Mesenteric fat pad (tissue), 1 donor: Measurements from ENCODE around the gene VAV3. TPM values are rescaled to one million over a fixed set of nuclear protein-coding genes. Genes with fewer than 3 reads are reported as not detected.

Experiments
- DNase-seq: peaks from one replicate; pipeline ENCODE4 v3.0.0-alpha.2; 2020; ENCODE audit warnings: low spot score
- total RNA-seq: library from RNA; stranded (reverse); fragmentation: NEBNext Ultra II Directional; extraction: Animal tissue kit (Norgen Biotek cat#: 25700); gene quantifications from one replicate; pipeline ENCODE4 v1.2.1, GENCODE V29; 2021
- donor health status: DM: yes; HTN: yes; CAD: no.

The VAV3 gene
- total RNA-seq, 1 donor from 2014 or later: 11.4 TPM

DNA sequence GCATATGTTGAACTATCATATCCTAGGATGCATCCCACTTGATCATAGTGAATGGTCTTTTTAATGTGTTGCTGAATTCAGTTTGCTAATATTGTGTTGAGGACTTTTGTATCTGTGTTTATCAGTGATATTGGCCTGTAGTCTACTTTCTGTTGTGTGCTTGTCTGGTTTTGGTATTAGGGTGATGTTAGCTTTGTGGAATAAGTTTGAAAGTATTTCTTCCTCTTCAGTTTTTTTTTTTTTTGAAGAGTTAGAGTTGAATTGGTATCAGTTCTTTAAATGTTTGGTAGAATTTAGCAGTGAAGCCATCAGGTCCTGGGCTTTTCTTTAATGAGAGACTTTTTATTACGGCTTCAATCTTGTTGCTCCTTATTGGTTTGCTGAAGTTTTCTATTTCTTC lies 162.3 kb downstream of the VAV3 start:
- DNase-seq: no peak

DNA sequence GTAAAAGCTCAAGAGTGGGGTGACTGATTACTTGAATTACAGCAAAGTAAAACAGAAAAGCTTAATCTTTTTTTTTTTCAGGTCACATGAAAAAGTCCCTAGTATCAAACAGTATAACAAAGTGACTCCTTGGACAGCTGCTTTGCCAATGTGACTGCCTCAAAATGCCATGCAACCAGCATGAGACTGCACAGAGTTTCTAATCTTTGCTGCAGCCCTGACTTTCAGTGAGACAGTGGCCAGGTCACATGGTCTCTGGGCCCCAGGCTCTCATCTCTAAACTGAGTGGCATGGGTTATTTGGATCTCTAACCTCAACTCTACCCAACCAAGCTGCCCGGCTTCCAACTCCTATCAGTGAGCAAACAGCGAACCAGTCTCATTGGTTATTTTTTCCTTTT lies 169.0 kb downstream of the VAV3 start:
- no peak for DNase-seq

DNA sequence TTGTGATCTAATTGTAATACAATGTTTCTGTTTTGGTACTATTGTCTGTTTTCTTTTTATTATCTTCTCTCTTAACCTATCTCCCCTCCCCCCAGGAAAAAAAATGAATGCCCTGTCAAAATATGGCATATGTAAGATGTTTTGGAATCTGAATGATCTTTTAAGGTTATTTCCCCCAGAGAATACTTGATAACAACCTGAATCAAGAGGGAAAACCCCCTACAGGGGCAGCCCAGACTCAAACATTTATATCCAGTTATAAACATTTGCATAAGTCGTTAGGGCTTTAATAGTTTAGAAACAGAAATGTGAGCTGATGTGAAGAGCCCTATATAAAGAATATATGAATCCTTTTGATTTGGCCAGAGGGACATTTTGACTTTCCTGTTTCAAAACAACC lies 169.5 kb downstream of the VAV3 start:
- no peak for DNase-seq

DNA sequence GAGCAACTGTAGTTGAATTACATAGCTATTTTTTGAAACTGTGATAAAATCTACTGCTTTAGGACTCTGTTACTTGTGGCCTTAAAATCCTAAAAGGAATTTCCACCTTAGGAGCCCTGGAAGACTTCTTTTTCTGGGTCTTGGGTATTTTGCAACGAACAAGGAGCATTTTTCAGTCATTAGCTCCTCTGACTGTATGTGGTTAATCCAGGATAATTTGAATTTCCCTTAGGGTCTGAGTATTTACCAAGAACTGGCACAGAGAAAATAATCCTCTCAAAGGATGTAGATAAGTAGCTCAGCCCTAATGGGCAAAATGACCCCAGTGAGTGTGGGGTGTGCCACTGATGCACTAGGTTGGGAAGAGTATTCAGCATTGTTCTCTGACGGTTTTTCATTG lies 170.4 kb downstream of the VAV3 start:
- DNase-seq: no peak

DNA sequence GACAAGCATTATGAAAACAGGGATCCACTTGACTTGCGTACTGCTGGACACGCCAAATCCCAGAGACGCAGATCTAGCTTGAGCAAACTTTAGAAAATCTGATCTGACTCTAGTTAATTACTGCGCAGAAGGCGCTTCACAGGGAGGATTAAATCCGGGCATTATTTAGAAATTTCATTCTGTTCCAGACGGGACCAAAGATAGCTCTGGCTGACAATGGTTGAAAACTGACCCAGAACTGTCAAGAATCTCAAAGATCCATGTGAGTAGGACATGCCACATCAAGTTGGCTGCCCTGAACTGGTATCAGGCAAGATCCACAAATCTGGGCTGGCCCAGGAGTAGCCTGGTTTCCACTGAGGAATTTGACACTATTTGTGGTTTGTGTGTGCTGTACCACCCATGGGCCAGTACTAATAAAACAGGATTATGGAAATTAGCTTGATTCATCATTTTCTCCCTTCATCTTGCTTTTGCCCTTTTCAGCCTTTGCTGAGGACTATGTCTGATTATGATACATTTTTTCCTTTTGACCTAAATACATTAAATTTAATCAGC lies 171.0 kb downstream of the VAV3 start:
- DNase-seq: no peak

DNA sequence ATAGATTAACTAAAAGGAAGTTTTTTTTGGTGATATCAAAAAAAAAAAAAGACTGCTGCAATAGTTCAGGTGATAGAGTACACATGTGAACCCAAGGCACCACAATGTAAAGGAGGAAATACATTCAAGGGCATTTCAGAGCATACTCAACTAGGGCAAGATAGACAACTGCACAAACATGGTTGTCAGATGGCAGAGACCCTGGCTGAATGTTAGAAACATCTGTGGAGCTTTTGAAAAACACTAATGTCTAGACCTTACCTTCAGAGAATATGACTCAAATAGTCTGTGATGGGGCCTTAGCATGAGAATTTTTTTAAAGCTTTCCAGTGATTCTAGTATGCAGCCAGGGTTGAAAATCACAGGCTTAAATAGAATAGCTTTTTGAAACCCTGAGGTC lies 173.6 kb downstream of the VAV3 start:
- no peak for DNase-seq

DNA sequence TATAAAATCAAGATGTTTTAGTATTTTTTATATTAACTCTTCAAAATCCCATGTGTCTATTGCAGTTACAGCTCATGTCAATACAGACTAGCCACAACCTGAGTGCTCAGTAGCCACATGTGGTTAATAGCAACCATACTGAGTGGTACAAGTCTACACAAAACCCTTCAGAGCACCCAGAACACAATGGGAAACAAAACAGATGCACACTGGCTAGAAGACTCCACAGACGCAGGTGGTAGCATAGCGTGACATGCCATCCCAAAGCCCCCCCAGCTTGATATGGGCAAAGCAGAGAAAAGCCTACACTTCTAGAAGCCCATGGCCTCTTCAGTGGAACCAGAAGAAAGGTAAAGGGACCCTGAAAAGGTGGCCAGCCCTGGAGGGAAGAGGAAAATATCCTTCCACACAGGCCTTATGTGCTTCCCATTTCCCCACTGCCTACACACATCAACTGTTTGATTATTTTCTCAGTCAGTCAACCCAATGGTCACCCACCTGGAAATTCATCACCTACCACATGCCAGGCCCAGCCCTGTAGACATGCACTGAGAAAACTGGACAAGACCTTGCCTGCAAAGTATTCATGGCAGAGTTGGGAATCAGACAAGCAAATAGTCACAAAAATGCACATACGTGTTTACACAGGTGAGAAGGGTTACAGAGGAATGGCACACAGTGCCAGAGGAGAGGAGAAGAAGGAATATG lies 175.0 kb downstream of the VAV3 start:
- DNase-seq: no peak

DNA sequence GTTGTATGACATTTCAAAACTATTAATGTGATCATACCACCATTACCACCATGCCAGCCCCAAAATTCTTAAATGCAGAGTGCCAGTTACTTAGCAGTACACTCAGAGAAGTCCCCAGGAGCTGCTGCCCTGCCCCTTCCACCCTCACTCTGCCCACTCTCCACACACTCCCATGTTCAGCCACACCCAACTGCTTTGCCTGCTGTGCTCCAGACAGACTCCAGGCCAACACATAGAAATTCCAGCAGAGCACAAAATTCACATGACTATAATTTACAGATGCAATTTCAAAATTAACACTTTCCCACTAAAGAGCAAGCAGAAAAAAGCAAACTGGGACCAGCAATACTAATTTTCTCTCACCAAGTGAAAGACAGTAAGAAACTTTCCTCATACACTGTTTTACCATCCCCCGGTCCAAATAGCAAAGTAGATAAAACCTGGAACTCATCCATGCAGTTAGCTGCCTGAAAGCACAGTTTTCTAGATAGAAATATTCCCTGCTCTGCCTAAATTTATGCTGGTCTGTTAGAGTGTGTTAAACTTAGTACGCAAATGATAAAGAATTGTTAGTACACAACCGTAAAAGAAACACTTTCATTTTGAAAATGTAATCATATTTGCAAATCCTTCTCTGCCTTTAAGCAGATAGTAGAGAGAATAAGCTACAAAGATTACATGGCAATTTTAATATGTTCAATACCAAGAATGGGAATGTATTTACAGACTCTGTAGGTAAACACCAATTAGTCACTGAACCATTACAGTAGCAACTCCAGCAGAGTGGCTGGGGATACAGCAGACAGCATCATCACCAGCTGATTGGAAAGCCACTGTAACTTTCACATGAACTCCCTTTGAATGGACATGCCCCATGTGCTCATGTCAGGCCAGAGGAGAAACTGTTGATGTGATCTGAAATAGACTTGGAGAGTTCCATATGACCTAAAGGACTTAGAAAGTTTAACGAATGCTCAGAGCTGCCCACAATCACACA lies 176.5 kb downstream of the VAV3 start:
- DNase-seq: no peak

DNA sequence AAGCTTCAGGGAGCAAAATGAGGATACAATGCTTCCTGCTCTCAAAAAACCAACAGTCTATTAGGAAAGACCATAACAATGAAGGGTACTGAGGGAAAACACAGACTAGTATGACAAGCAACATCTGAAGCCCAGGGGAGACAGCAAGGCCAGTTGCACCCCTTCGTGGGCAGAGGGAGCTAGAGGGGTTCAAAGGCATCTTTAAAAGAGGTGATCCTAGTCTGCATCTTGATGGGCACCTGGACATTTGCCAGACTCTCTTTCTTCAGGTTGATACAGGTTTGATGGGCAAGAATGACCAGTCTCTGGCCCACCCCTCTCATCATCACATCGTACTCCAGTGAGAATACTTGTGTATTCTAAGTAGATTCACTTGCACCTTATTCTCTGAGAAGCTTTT lies 177.7 kb downstream of the VAV3 start:
- no peak for DNase-seq

DNA sequence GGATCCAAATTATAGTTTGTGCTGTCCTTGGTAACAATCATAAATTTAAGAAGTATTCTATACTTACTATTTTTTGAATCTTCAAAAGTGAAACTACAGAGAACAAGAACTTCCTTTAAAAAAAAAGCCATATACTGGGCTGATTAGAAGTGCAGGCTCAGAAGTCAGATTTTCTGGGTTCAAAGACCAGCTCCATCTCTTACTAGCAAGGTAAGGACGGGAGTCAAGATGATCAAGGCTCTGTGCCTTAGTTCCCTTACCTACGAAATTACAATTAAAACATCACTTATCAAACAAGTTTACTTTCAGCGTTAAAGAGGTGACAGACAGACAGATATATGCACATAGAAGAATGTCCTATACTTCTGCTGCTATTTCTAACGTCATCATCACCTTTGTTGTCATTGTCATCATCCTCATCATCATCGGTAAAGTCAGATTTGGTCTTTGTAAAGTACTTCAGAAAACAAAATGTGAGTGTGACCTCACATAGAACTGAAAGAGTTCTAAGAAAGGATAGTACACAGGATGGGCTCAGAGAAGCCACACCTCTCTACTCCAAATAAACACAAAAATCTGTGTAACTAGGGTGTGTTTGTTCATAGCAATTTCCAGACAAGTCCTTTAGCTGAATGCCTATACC lies 178.7 kb downstream of the VAV3 start:
- no peak for DNase-seq

DNA sequence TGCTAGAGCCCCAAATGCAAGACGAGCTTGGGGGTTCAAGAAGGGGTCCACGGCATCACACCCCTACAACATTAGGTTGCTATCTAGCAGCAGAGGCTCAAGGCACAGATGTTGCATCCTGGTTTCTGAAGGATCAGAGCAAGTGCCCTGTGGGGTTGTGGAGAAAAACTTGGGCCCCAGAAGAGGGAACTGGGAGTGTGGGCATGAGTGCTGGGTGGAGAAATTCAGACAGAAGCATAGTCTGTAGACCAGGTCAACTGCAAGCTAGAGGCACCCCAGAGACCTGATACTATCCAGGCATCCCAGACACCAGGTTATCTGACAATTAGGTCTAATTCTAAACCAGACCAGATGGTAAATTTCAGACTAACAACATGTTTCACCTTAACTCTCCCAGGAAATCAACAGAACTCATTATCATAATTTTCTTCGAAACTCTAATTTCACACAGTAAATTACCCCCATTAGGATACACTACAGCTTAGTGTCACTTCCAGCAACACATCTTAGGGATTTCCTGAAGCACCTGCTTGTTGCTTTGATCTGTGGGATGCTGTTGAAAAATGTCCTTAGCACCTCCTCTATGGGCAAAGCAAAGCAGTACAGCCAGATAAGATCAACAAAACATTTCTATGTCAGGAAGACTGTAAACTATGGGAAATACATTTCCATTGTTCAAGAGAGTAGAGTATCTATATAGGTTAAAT lies 179.3 kb downstream of the VAV3 start:
- DNase-seq: no peak

DNA sequence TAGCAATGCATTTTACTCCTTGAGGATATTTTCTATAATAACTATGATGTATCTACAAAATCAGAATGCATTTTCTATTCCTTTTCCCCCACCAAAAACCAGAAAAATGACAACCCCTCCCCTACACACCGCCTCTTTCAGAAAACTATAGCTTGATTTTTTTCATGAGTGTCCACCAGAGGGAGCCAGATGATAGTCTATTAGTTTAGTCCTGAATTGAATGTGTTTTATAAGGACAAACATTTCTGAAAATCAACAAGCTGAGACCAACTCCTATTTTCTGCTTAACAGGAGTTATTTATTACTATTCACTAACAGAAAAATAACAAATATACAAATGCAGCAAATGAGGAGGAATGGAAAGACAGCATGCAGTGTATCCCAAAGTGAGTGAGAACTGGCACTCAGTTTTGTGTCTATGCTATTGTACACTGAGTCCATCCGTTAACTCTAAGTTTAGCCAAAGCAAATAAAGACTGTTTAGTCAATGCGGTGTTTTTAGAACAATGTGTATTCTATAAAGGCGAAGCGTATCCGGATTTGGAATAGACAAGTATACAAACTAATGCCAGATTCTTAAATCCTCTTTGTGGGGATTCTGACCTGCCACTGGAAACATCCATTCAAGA lies 182.6 kb downstream of the VAV3 start:
- DNase-seq: no peak

DNA sequence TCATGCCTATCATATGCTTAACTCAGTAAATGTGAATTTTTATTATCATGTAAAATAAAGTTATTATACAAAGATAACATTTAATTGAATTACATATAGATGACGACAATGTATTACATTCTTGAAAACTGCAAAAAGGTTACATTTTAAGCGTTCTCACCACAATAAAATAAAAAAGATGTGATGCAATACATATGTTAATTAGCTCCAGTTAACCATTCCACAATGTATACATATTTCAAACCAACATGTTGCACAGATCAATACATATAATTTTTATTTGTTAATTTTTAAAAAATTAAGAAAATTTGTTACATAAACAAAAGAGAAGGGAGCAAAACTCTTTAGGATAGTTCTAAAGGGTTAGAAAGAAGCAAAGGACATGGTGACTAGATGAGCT lies 183.7 kb downstream of the VAV3 start:
- DNase-seq: no peak

DNA sequence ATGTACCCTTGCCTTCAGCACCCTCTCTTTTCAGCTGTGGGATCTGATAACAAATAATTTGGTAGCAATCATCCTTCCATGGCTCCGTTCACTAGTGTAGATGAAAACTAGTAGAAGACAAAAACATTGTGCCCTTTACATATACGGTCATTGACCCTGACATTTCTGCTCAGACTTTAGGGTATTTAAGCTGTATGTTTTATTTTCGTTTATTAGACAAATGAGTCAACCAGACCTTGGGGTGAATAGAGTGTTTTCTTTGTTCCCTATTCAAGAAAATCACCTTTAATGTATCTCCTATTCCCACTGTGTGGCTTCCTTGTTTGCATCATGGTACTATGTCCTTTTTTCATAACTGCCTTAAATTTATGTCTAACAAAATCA lies 187.3 kb downstream of the VAV3 start:
- DNase-seq: no peak

DNA sequence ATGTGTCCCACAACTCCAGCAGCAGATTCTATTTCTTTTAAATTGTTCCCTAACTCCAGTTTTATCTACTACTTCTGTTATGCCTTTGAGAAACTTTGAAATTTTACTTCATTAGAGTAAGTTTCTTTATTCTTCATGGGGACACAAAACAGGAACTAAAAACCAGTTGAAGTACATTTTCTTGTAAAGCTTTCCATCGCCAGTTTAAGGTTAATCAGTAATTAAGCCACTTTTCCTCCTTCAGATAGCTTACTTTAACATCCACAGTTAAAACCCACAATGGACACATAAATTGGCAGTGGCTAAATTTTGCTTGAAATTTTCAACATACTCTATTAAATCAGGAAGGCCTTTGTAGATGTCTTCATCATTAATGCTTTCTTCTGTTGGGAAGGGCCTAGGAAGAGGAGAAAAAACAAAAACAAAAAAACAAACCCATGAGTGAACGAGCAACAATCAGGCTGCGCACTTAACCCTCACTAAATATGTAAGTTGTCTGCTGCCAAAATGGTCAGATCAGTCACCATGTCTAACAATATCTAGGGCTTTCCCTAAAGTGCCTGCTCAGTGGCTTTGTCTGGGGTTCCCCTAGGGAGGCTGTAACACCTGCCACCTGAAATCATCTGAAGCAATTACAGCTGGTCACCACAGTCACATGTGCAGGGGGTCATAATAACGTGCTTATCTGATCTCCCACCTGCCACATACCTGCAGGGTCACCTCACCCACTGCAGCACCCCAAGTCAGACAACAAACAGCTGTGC lies 187.9 kb downstream of the VAV3 start:
- no peak for DNase-seq

DNA sequence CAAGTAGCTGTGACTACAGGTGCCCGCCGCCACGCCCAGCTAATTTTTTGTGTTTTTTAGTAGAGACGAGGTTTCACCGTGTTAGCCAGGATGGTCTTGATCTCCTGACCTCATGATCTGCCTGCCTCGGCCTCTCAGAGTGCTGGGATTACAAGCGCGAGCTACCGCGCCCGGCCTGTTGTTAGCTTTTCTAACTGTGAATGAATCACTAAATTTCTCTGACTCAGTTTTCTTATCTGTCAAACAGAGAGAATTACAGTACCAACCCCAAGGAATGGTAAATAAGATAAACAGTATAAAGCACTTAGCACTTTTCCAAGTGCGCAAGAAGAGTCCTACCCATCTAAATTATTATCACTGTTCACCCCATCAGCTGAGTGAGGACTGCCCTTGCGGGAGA lies 193.6 kb downstream of the VAV3 start:
- DNase-seq: no peak

DNA sequence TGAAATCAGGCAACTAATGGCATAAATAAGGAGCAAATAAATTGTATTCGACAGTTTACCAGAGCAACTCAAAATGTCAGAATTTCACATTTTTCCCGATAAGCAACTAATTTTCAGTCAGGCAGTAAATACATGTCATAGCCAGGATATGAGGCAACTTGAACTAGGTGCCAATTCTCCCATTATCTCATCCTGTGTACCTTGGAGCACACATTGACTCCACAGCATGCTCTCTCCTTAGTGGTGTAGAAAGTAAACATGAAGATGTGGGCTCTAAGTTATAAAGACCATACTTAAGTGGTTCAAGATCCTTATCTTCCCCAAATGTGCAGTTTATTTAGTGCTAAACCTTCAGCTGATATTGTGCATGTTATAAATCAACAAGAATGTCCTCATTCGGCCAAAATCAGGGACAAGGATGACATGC lies 197.8 kb downstream of the VAV3 start:
- no peak for DNase-seq

DNA sequence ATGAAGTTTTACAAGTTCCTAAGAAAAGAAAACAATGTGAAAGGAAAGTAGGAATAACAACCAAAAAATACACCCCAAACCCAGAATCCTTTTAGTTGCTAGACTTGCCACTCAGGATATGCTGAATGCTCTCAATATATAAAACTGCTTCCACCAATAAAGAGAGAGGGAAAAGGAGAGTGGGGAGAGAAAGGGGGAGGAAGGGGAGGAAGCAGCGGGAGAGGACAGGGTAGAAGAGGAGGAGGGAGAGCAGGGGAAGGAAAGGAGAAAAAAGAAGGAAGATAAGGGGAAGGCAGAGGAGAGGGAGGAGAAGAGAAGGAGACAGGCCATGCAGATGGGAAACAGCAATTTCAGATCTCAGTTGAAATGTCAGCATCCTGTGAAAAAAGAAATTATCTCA lies 198.4 kb downstream of the VAV3 start:
- DNase-seq: no peak

DNA sequence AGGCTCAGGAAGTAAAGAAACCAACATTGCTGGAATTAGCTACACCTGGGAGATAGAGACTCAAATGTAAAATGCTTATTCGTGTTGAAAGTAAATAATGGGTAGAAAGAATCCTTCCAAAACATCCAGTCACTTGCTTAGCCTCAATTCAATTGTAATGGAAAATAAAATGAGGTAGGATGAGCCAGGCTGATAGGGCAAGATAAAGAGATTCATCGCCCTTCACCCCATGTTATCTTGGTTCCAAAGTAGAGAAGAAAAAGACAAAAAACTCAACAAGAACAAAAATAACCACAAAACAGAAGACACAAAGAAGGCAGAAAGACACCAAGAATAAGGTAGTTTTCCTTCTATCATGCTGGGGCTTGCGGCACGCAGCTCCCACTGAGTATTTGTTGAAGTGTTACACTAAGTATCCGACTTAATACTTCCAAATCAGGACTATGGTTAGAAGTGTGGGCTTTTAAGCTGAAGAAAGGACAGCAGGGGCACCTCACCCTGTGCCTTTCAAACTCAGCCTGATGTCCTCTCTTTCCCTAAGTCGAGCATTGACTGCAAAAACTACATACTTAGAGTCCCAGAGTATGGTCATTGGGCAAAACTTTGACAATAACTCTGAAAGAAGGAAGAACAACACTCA lies 202.1 kb downstream of the VAV3 start:
- no peak for DNase-seq
